SU-DHL-6 (cell line): ENCODE measurements around the gene LIN52.

ENCODE experiments used
- H2AFZ ChIP-seq: fragments of 200-600 bp; sonication (generic); 2 replicates; pipeline ENCODE4 v1.6.1; 2014; ENCODE audit warnings: low read depth, mild to moderate bottlenecking, moderate library complexity, mixed read lengths, antibody characterized with exemption, low read length; ENCODE audit not compliant: severe bottlenecking
- H3F3A ChIP-seq: fragments of 200-600 bp; shearing (Covaris generic); 2 replicates; pipeline ENCODE4 v1.6.0; 2016; ENCODE audit warnings: antibody characterized with exemption, mild to moderate bottlenecking; ENCODE audit not compliant: insufficient read depth
- H3K27ac ChIP-seq: fragments of 200-600 bp; sonication (generic); 2 replicates; pipeline ENCODE4 v1.5.1; 2016; ENCODE audit warnings: low read depth, mild to moderate bottlenecking, low read length, moderate library complexity, mixed read lengths
- H3K27me3 ChIP-seq: fragments of 200-600 bp; sonication (generic), shearing (Covaris generic); 2 replicates; pipeline ENCODE4 v1.6.0; 2014; ENCODE audit warnings: mild to moderate bottlenecking, low read length
- H3K36me3 ChIP-seq: fragments of 200-600 bp; sonication (generic); 2 replicates; pipeline ENCODE4 v1.6.1; 2014; ENCODE audit warnings: mild to moderate bottlenecking, low read length, mixed read lengths
- H3K4me2 ChIP-seq: fragments of 300-600, 200-600 bp; shearing (Covaris generic), sonication (generic); 2 replicates; pipeline ENCODE4 v1.6.0; 2014; ENCODE audit warnings: low read length, low read depth, mild to moderate bottlenecking; ENCODE audit not compliant: poor library complexity, severe bottlenecking
- H3K4me3 ChIP-seq: fragments of 200-600 bp; sonication (generic); 2 replicates; pipeline ENCODE4 v1.5.1; 2014; ENCODE audit warnings: antibody characterized with exemption, low read length, mild to moderate bottlenecking, mixed read lengths; ENCODE audit not compliant: insufficient read depth, poor library complexity, severe bottlenecking
- H3K79me2 ChIP-seq: fragments of 200-600 bp; sonication (generic); 2 replicates; pipeline ENCODE4 v1.6.1; 2014; ENCODE audit warnings: mild to moderate bottlenecking, low read length, moderate library complexity; ENCODE audit not compliant: insufficient read depth
- H3K9ac ChIP-seq: fragments of 200-600 bp; sonication (generic); 2 replicates; pipeline ENCODE4 v1.7.0; 2014; ENCODE audit warnings: mild to moderate bottlenecking, low read length
- H3K9me2 ChIP-seq: fragments of 200-600 bp; sonication (generic); replicated peaks from 2 replicates; pipeline ENCODE4 v1.6.1; 2014; ENCODE audit warnings: low read length; ENCODE audit not compliant: insufficient read depth
- H3K9me3 ChIP-seq: fragments of 200-600 bp; sonication (generic); 2 replicates; pipeline ENCODE4 v1.6.1; 2014; ENCODE audit warnings: low read length, mixed read lengths; ENCODE audit not compliant: insufficient read depth
- H4K20me1 ChIP-seq: fragments of 200-600 bp; sonication (generic); 2 replicates; pipeline ENCODE4 v1.6.1; 2014; ENCODE audit warnings: low read depth, mild to moderate bottlenecking, antibody characterized with exemption, low read length, moderate library complexity, mixed read lengths
- EZH2phosphoT487 ChIP-seq: fragments of 200-600 bp; sonication (generic), shearing (Covaris generic); conservative IDR thresholded peaks from 2 replicates; pipeline ENCODE4 v1.6.1; 2018; ENCODE audit warnings: mild to moderate bottlenecking, antibody characterized with exemption, low read length, moderate library complexity, mixed read lengths
- TF ChIP-seq, protein P1 (sequence below): fragments of 200-600 bp; sonication (generic); IDR thresholded peaks from one replicate; pipeline ENCODE4 v1.5.1; 2017; ENCODE audit warnings: antibody characterized with exemption, mild to moderate bottlenecking, low read length, moderate library complexity; ENCODE audit not compliant: insufficient read depth, poor library complexity, severe bottlenecking

Gene LIN52

DNA sequence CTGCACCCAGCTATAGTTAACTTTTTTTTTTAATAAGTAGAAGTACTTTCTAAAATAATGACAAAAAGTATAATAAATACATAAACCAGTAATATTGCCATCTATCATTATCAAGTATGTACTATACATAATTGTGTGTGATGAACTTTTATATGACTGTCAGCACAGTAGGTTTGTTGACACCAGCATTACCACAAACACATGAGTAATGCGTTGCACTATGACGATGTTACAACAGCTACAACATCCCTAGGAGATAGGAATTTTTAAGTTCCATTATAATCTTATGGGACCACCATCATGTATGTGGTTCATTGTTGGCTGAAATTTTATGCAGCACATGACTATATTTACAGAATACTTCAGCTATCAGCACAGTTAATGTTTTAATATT lies 91.6 kb downstream of the LIN52 start:
- Histone ChIP-seq H3F3A (no peaks in the 10 kb centered on the region; the same call in 1 of the 2 replicates), H3K4me2 (no peak overlapping the region), H2AFZ (no peak overlapping the region)

DNA sequence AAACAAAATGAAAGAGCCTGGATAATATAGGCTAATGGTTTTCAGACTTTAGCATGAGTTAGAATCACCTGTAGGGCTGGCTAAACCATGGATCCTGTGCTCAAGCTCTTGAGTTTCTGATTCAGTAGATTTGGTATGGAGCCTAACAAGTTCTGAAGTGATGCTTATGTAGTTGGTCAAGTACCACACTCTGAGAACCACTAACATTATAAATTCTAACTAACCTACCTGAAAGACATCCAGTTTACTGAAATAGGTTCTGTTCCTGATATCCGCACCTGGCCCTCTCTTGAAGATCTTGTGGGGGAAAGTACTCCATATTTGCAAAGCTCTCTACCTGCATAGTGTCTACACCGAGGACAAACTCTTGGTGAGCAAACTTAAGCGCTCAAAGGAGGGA lies 95.1 kb downstream of the LIN52 start:
- no peaks in the 10 kb centered on the region for H3K9me3 ChIP-seq
- H3F3A ChIP-seq, result no peaks in the 10 kb centered on the region; the same call in 1 of the 2 replicates
- no peak overlapping the region for H3K9ac ChIP-seq
- H2AFZ ChIP-seq, result no peak overlapping the region
- no peaks in the 10 kb centered on the region for H4K20me1 ChIP-seq
- no peak overlapping the region for H3K4me3 ChIP-seq
- H3K4me2 ChIP-seq, result no peak overlapping the region
- no peak overlapping the region for H3K27ac ChIP-seq
- H3K9me2 ChIP-seq, result no peaks in the 10 kb centered on the region
- TF ChIP-seq EZH2phosphoT487, result no peak
- TF ChIP-seq, protein P1, sequence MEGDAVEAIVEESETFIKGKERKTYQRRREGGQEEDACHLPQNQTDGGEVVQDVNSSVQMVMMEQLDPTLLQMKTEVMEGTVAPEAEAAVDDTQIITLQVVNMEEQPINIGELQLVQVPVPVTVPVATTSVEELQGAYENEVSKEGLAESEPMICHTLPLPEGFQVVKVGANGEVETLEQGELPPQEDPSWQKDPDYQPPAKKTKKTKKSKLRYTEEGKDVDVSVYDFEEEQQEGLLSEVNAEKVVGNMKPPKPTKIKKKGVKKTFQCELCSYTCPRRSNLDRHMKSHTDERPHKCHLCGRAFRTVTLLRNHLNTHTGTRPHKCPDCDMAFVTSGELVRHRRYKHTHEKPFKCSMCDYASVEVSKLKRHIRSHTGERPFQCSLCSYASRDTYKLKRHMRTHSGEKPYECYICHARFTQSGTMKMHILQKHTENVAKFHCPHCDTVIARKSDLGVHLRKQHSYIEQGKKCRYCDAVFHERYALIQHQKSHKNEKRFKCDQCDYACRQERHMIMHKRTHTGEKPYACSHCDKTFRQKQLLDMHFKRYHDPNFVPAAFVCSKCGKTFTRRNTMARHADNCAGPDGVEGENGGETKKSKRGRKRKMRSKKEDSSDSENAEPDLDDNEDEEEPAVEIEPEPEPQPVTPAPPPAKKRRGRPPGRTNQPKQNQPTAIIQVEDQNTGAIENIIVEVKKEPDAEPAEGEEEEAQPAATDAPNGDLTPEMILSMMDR, result no peak
- H3K27me3 ChIP-seq, result no peaks in the 10 kb centered on the region
- no peaks in the 10 kb centered on the region for H3K79me2 ChIP-seq
- H3K36me3 ChIP-seq, result no peaks in the 10 kb centered on the region

More for the DNA sequence above, 91.6 kb downstream of the LIN52 start:
- Histone ChIP-seq H3K27me3 (no peaks in the 10 kb centered on the region), H3K4me3 (no peak overlapping the region), H3K9me3 (no peaks in the 10 kb centered on the region), H3K9me2 (no peaks in the 10 kb centered on the region), H3K27ac (no peak overlapping the region), H3K36me3 (no peaks in the 10 kb centered on the region), H3K79me2 (no peaks in the 10 kb centered on the region), H4K20me1 (no peaks in the 10 kb centered on the region), H3K9ac (no peak overlapping the region)
- no peak for TF ChIP-seq EZH2phosphoT487
- TF ChIP-seq, protein P1, result no peak

DNA sequence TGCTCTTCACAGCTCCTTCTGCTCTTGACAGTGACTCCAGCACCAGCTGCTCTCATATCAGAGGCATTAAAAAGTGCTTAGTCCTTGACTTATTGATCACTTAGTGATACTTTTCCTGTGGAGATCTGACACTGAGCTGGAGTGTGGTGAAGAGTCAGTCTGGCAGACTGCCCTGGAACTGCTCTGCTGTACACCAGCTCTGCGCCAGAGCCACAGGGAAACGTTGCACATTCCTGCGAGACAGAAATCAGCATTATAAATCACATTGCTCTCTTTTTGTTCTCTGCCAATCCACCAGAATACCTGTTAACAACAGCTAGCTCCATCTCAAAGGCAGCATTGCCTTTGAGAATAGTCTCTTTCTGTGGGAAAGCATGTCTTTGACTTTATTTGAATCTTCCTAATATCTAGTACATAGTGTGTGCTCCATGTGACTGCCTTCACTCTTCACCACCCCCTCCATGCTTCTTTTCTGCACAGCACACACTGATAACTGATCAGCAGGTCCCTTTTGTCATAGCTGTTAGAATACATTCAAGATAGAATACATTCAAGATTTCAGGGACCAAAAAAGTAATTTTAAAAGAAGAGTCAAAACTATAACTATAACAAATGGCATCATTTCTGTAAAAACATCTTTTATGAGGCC lies 106.3 kb downstream of the LIN52 start:
- Histone ChIP-seq H3K9me3 (no peaks in the 10 kb centered on the region), H3K4me3 (no peak overlapping the region), H3K4me2 (no peak overlapping the region), H3K27me3 (no peaks in the 10 kb centered on the region), H3K36me3 (no peaks in the 10 kb centered on the region), H2AFZ (no peak overlapping the region), H3K9me2 (no peaks in the 10 kb centered on the region), H3K79me2 (no peaks in the 10 kb centered on the region), H3K27ac (no peak overlapping the region), H4K20me1 (no peaks in the 10 kb centered on the region), H3F3A (no peaks in the 10 kb centered on the region), H3K9ac (no peak overlapping the region)
- no peak for TF ChIP-seq EZH2phosphoT487
- TF ChIP-seq, protein P1, result no peak
